Stomach (tissue), 4 donors: ENCODE results near the gene THYN1.

Source experiments
- EP300 ChIP-seq: sonication (generic); formaldehyde crosslinking; IDR thresholded peaks from one replicate; pipeline ENCODE4 v1.6.1; 2017; ENCODE audit warnings: antibody characterized with exemption
- POLR2A ChIP-seq, 4 donors: fragments of 450-650 bp; IDR thresholded peaks; one replicate each; pipeline ENCODE4 v1.6.1; 2016; ENCODE audit warnings: antibody characterized with exemption in 4 of 4, control low read depth in 2 of 4, mild to moderate bottlenecking in 1 of 4, moderate library complexity in 1 of 4
- POLR2AphosphoS5 ChIP-seq, 3 donors: sonication (generic); formaldehyde crosslinking; IDR thresholded peaks; one replicate each; pipeline ENCODE4 v1.6.1; 2016; ENCODE audit warnings: antibody characterized with exemption in 3 of 3
- TF ChIP-seq, protein P1 (sequence below), 7 experiments: fragments of 450-650 bp in 4 of 7; fragments of 200-600 bp in 3 of 7; sonication (generic) in 3 of 7; IDR thresholded peaks; one replicate each; pipeline ENCODE4 v1.5.1; 2016 to 2019; ENCODE audit warnings: antibody characterized with exemption in 7 of 7, control low read depth in 2 of 7, mild to moderate bottlenecking in 1 of 7

DNA sequence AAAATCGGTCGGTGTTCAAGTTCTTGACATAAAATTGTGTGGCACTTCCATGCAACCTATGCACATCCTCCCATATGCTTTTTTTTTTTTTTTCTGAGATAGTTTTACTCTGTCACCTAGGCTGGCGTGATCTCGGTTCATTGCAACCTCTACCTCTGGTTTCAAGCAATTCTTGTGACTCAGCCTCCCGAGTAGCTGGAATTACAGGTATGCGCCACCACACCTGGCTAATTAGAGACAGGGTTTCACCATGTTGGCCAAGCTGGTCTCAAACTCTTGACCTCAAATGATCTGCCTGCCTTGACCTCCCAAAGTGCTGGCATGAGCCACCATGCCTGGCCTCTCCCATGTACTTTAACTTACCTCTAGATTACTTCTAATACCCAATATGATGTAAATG, 38.0 kb upstream of the THYN1 start:
- no peak for TF ChIP-seq POLR2A (IDR thresholded peaks at IDR 0.05)
- TF ChIP-seq EP300: no peak
- TF ChIP-seq, protein P1, sequence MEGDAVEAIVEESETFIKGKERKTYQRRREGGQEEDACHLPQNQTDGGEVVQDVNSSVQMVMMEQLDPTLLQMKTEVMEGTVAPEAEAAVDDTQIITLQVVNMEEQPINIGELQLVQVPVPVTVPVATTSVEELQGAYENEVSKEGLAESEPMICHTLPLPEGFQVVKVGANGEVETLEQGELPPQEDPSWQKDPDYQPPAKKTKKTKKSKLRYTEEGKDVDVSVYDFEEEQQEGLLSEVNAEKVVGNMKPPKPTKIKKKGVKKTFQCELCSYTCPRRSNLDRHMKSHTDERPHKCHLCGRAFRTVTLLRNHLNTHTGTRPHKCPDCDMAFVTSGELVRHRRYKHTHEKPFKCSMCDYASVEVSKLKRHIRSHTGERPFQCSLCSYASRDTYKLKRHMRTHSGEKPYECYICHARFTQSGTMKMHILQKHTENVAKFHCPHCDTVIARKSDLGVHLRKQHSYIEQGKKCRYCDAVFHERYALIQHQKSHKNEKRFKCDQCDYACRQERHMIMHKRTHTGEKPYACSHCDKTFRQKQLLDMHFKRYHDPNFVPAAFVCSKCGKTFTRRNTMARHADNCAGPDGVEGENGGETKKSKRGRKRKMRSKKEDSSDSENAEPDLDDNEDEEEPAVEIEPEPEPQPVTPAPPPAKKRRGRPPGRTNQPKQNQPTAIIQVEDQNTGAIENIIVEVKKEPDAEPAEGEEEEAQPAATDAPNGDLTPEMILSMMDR (IDR thresholded peaks at IDR 0.05): no peak
- TF ChIP-seq POLR2AphosphoS5 (IDR thresholded peaks at IDR 0.05): no peak
